IPS-18c (cell line): ENCODE data around the gene MEGF11.
A peak's percentile ranks its signal among the peaks of the same experiment; 100 is the strongest.
"Not testable (repeated sequence)": the region's sequence is repeated elsewhere in the genome, so short reads cannot be mapped to it uniquely, and the experiment has no call there.

Experiments used
- H3K4me3 ChIP-seq: 2 replicates; pipeline ENCODE4 v1.7.0; 2013; ENCODE audit warnings: low read depth, mild to moderate bottlenecking, low read length, moderate library complexity; ENCODE audit not compliant: insufficient read depth
- H3K9me3 ChIP-seq: one replicate; pipeline ENCODE4 v1.6.1; 2013; ENCODE audit warnings: mild to moderate bottlenecking, low read length, moderate library complexity; ENCODE audit not compliant: control insufficient read depth, insufficient read depth

MEGF11 gene

DNA sequence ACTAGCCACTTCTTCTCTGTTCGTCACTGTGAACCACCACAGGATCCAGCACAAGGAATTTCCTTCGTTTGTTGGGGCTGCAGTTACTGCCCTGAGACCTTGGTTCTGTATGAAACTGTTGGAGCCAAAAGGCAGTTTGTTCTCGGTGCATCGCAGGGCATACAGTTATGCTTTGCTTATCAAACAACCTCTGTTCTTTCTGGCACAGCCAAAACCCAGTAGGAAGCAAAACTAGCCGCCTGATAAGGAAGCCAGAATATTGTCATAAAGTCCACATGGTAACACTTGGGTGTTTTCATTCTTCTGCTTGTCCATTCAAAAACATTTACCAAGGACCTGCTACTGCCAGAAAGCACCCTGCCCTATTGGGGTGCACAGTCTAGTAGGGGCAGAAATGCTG lies 268.2 kb downstream of the MEGF11 start:
- H3K9me3 ChIP-seq, result no peaks in the 10 kb centered on the region
- H3K4me3 ChIP-seq, result no peak overlapping the region

DNA sequence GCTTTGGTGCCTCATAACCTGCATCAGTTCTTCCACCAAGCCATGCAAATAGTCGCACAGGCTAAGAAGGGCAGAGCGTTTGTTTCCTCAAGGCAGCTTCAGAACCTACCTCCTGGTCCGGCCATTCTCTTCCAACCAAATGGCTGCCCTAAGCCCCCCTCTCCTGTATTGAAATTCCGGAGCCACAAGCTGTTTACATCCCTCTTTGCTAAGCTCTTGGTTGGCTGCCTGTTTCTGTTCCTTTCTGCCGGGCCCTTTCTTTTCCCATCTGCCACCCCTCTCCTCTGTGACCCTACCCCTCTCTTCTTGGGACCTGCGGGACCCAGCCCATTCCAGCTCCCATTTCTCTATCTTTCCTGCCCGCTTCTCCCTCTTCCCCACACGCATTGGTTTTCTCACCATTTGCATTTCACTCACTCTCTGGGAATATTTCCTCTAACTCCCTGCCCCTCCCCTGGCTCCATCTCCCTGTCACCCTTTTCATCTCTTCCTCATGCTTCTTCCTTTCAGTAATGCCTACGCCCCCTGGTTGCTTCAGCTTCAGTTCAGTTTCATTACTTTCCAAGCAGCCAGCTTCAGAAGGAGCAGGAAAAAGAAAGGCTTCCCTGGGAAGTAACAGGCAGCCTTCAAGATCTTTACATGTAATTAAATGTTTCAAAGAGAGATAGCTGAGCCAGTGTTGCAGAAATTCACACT lies 270.8 kb downstream of the MEGF11 start:
- peak overlapping the region; percentile 65 for H3K4me3 ChIP-seq
- no peaks in the 10 kb centered on the region for H3K9me3 ChIP-seq

DNA sequence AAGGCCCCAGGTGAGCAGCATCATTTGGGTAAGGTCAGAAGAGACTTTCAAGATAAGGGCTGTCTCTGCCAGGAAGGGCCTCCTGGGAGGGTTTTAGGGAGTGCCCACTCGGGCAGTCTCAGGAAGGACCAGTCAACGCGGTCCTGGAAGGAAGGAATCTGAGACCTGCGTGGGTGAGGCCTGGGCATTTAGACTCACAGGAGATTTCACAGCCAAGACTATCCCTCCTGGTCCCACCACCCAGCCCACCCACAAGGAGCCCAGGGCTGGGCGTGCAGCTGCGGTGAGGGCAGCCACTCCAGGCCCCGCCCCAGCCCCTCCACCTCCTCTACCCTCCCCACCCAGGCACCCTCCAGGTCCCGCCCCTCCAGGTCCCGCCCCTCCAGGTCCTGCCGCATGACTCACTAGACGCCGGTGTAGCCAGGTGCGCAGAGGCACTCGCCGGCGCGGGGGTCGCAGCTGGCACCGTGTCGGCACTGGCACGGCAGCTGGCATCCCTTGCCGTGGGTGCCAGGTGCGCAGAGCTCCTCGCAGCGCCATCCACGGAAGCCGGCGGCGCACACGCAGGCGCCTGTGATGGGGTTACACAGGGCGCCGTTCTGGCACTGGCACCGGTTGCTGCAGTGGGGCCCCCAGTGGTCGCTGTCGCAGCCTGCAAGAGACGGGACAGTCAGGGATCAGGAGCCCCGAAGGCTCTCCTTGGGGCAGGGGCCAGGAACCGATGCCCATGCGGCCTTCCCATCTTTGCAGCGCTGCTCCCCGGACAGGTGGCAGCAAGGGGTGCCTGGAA lies 271.5 kb downstream of the MEGF11 start:
- H3K4me3 ChIP-seq, result peak overlapping the region; percentile 65

DNA sequence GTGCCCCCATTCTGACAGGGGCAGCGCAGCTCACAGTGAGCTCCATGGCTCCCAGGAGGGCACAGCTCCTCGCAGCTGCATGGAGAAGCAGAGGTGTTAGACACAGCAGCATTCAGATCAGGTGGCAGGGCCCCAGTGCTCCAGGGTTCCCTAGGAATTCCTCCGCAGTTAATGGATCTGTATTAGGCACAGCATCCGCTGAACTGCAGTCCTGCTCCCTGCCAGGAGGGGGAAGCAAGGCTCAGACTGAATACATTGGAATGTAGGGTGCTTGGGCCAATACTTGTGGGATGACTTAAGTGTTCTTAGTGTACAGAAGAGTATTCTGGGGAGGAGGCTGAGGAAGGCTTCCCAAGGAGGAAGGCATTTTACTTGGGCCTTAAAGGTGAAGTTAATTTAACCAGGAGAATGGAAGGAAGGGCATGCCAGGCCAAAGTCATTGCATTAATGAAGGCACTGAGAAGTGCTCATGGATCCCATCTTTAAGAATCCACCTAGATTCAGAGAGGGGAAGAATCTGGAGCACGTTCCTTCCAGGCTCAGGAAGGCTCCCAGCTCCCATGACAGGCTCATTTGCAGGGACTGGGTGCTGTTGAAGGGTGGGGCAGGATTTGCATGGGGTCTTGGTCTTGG lies 272.6 kb downstream of the MEGF11 start:
- Histone ChIP-seq H3K9me3 (peaks cover 3% of the 10 kb centered on the region), H3K4me3 (no peak overlapping the region)

More for the DNA sequence above, 271.5 kb downstream of the MEGF11 start:
- no peaks in the 10 kb centered on the region for H3K9me3 ChIP-seq

DNA sequence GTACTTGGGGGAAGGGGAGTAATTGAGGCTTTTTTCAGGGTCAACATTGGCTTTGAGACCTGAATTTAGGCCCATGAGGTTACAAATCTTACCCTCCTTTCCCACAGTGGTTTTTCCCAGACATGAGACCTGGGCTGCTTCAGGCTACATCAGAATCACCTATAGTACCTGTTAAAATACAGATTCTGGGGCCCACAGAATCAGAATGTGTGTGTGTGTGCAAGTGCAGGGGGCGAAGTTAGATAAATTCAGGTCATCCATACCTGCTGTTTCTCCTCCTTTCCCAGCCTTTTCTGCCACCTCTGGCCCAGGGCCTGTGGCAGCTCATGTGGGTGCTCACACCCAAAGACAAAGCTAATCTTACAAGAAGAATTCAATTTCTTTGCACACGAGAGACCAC lies 273.7 kb downstream of the MEGF11 start:
- Histone ChIP-seq H3K4me3 (no peak overlapping the region), H3K9me3 (peaks cover 3% of the 10 kb centered on the region)

DNA sequence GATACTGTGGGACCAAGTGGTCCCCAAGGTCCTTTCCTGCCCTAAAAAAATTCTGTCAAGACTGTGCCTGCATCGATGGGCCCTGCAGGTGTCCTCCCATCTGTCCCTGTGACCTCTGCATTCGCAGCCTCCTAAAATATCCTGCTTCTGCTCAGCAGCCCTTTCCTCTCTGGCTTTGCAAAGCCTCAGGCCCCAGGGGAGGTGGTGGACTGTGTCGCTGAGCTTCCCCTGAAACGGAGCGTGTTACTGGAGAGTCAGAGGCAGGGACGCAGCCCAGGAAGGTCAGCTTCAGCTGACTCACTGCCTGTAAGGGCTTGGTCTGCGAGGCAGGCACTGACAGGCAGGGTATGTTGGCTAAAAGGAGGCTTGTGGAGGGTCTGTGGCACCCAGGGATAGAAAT lies 274.2 kb downstream of the MEGF11 start:
- no peak overlapping the region for H3K4me3 ChIP-seq
- peaks cover 3% of the 10 kb centered on the region for H3K9me3 ChIP-seq

DNA sequence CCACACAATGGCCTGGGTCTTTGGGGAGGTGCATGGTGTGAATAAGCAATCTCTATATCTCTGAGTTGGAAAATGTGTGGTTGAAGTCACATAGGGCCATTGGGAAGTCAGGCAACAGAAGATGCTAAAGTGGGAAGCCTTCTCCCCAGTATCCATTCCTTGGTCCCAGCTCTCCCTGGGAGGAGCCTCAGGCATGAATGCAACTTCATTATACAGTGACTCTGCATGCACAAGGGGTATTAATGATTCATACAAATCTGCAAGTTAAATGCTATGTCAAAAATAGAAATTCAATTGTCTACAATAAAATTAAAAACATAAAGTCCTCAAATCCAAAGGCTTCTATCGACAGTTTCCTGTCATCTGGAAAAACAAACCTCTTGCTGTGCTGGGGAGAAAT lies 275.4 kb downstream of the MEGF11 start:
- no peak overlapping the region for H3K4me3 ChIP-seq
- H3K9me3 ChIP-seq, result peaks cover 3% of the 10 kb centered on the region

DNA sequence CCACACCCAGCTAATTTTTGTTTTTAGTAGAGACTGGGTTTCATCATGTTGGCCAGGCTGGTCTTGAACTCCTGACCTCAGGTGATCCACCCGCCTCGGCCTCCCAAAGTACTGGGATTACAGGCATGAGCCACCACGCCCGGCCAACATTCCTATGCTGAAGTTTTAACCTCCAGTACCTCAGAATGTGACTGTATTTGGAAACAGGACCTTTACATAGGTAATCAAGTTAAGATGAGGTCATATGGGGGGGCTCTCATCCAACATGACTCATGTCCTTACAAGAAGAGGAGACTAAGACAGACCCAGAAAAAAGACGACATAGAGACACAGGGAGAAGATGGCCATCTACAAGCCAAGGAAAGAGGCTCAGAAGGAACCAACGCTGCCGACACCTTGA lies 277.4 kb downstream of the MEGF11 start:
- not testable (repeated sequence) for H3K4me3 ChIP-seq

DNA sequence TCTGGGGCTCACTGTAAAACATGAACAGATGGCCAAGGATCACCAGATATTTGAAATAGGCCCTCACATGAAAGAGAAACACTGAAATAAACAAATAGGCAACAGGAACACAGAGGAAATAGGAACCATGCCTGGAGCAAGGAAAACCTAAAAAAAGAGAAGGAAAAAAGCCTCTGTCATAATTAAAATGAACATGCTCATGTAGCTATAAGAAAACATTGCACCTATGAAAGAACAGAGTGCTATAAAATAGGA lies 281.9 kb downstream of the MEGF11 start:
- Histone ChIP-seq H3K9me3 (peaks cover 3% of the 10 kb centered on the region), H3K4me3 (no peak overlapping the region)

More for the DNA sequence above, 277.4 kb downstream of the MEGF11 start:
- H3K9me3 ChIP-seq, result not testable (repeated sequence)

DNA sequence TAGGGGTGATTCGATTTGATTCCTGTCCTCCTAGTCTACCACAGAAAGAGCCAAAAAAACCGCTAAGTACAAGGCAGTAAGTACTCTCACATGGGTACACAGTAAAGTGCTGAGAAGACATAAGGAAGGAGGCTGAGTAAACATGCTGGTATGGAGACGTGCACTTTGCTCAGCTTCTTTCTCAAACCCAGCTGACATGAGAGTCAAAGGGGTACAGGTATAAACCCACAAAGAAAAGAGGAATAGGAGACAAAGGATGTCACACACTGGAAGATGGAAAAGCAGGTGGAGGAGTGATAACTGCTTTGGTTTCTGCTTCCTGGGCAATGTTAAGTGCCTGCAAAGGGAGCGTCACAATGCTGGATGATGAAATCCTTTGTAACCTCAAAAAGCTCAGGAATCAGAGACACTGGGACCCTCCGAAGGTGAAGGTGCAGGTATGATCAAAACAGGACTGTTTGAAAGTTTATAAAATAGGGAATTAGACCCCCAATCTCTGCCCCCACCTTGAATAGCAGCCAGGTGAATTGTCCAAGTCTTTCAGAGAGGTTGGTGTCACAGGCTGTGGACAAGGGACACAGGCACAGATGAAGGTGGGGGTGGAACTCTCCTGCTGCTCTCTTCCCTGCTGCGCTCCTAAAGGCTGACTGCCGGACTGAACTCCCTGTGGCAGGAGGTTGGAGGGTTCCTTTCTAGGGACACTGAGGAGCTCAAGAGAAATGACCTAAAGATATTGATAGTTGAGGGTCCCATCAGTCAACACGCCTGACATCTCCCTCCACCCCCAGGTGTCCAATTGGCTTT lies 282.4 kb downstream of the MEGF11 start:
- no peaks in the 10 kb centered on the region for H3K9me3 ChIP-seq
- H3K4me3 ChIP-seq, result no peak overlapping the region

DNA sequence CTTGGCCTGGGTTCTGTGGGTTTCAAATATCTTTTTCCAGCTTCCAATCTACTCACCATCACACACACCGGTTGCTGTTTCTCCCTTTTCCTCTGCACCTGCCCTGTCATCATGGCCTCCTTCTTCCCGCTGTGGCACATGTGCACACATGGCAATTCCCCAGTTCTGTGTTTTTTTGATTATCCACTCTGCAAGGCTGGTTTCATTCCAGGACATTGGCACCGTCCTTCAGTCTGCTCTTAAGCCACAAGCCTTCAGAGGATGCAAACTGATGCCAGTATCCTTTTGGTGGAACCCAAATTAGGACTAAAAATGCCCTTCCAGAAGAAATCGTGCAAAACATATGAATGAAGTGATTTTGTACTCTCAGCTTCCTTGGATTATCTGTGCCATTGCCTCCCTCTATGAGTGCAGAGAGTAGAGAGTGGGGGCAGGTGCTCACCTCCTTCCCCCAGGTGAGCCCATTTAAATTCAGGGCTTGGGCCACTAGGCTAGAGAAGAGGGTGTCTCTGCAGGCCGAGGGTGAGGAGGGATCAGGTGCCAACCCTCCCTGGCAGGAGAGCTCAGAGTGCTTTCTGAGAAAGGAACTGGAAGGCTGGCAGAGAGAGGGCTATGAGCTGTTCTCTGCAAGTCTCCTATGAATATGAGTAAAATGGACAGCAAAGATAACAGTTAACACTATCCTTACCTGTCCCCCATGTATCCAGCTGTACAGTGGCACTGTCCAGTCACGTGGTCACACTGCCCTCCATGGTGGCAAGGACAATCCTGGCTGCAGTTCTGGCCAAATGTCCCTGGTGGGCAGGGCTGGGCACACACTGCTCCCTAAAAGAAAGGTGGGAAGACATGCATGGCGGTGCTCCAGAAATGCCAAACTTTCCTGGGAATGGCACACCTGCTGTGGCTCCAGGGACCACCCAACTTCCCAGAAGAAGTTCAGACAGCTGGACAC lies 283.4 kb downstream of the MEGF11 start:
- no peaks in the 10 kb centered on the region for H3K9me3 ChIP-seq
- no peak overlapping the region for H3K4me3 ChIP-seq

DNA sequence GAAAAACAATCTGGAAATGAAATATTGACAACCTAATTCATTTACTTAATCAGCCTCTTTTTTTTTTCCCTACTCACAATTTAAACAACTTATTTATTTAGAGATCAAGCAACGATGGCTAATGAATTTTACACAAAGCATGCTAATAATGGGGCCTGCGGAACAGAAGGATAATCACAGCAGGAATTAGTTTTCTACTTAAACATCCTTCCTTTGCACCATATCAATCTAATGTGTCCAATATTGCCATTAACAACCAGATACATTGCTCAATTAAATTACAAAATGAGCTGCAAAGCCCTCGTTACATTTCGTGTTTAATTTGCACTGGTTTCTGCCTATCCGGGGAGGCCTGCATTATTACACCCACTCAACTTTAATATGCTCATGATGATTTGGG lies 285.0 kb downstream of the MEGF11 start:
- H3K4me3 ChIP-seq, result no peak overlapping the region
- no peaks in the 10 kb centered on the region for H3K9me3 ChIP-seq

DNA sequence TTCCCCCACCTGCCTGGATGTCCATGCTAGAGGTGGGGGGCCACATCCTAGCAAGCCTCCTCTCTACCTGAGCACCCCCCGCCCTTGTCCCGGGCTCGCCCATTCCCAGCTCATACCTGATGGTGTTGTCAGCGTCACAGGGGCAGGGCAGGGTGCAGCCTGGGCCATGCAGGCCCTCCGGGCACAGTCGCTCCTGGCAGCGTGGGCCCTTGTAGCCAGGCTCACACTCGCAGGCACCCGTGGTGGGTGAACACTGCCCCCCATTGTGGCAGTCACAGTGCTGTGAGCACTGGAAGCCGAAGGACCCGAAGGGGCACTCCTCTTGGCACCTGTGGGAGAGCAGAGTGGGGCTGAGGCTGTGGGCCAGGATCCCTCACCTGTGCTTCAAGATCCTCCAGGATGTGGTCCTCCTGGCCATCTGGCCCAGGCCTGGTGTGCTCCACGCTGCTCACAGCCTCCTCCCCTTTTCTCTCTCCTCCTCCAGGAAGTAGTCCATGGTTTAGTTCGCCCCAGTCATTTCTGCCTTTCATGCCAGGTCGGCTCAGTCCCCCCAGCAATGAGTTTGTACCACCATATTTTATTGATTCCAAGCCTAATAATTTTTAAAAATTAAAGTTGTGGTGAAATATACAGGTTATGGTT lies 288.6 kb downstream of the MEGF11 start:
- Histone ChIP-seq H3K9me3 (no peaks in the 10 kb centered on the region), H3K4me3 (no peak overlapping the region)

DNA sequence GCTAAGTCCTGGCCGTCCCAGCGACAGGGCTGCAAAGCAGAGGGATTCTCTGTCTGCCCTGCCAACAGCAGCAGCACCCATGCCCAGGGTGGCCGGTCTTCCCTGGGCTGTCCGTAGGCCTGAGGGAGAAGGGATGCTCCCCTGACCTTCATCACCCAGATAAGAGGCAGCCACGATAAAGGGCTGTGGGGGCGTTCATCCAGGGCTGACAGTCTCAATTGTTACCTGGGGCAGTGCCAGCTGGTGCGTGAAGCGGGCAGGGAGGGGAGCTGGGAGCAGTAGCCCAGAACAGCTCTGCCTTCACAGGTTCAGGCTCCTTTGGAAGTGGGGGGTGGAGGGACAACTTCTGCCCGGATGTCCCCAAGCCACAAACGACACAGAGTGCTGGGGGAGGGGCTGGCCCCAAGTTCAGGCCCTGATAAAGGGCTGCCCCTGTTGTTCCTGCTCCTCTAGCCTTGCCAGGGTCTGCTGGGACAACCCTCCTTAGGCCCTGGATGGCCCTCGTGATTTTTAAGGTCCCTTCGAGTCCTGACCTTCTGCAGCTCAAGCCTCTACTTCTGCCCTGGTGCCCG lies 289.6 kb downstream of the MEGF11 start:
- no peak overlapping the region for H3K4me3 ChIP-seq
- H3K9me3 ChIP-seq, result no peaks in the 10 kb centered on the region

DNA sequence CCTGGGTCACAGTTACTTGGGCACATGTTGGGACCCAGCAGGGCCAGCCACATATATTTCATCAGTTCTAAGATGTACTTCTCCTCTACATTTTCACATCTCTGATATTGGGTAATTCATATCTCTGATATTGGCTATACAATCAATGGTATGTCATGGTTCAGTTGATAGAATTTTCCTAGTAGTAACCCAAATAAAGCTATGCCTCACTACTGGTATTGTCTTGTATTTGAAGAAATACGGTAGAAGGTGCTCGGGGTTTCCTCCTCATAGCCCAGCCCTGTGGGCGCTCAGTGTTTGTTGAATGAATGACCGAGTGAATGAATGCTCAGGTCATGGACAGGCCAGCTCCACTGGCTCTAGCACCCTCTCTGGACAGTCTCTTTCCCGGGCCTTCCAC lies 290.2 kb downstream of the MEGF11 start:
- Histone ChIP-seq H3K9me3 (no peaks in the 10 kb centered on the region), H3K4me3 (no peak overlapping the region)

DNA sequence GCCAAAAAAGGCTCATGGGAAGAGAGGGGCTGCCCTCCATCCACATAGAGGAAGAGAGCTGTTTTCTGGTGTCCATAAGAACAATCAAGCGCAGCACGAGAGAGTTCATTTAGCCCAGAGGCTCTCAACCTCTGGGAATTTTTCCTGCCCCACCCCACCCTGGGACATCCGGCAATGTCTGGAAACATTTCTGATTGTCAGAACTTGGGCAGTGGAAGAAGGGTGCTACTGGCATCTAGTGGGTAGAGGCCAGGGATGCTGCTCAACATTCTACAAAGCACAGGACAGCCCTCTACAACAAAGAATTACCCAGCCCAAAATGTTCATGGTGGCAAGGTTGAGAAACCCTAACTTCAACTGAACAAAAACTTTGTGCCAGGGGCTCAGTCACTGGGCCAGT lies 291.4 kb downstream of the MEGF11 start:
- no peak overlapping the region for H3K4me3 ChIP-seq

More for the DNA sequence above, 291.4 kb downstream of the MEGF11 start:
- H3K9me3 ChIP-seq, result no peaks in the 10 kb centered on the region
